Body of pancreas (tissue), 4 donors: ENCODE measurements around the gene NLRP1.

ENCODE experiments used
- POLR2A ChIP-seq, 3 donors: fragments of 450-650 bp; IDR thresholded peaks; one replicate each; pipeline ENCODE4 v1.6.1; 2016; ENCODE audit warnings: antibody characterized with exemption in 3 of 3, mild to moderate bottlenecking in 2 of 3
- TF ChIP-seq, protein P1 (sequence below), 7 experiments: fragments of 450-650 bp in 4 of 7; fragments of 200-600 bp in 3 of 7; sonication (generic) in 3 of 7; IDR thresholded peaks; one replicate each; pipeline ENCODE4 v1.5.1; 2016 to 2019; ENCODE audit warnings: antibody characterized with exemption in 7 of 7

DNA sequence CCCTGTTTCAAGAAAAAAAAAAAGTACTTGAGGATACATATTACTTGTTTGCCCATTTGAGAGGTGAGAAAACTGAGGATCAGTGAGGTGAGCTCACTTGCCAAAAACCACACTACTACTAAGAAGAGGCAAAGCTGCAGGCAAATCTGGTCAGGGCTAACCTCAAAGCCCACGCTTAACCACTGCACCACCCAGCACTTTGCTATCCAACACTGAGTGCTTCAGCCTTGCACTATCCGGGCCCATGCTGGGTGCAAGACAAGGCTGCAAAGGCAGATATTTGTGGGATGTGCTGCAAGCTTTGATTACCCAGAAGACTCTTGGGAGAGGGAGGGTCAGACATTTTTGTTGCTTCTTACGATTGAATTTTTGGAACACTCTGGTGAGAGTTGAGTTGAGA lies 23.6 kb upstream of the NLRP1 start:
- TF ChIP-seq, protein P1, sequence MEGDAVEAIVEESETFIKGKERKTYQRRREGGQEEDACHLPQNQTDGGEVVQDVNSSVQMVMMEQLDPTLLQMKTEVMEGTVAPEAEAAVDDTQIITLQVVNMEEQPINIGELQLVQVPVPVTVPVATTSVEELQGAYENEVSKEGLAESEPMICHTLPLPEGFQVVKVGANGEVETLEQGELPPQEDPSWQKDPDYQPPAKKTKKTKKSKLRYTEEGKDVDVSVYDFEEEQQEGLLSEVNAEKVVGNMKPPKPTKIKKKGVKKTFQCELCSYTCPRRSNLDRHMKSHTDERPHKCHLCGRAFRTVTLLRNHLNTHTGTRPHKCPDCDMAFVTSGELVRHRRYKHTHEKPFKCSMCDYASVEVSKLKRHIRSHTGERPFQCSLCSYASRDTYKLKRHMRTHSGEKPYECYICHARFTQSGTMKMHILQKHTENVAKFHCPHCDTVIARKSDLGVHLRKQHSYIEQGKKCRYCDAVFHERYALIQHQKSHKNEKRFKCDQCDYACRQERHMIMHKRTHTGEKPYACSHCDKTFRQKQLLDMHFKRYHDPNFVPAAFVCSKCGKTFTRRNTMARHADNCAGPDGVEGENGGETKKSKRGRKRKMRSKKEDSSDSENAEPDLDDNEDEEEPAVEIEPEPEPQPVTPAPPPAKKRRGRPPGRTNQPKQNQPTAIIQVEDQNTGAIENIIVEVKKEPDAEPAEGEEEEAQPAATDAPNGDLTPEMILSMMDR (IDR thresholded peaks at IDR 0.05): no peak
- TF ChIP-seq POLR2A (IDR thresholded peaks at IDR 0.05): no peak
